Measurements from ENCODE around the gene NAA16. TPM values are rescaled to one million over a fixed set of nuclear protein-coding genes. Genes with fewer than 3 reads are reported as not detected.

Gene NAA16
- total and polyA plus RNA-seq, 10 of the 15 experiments (the other 5 are each of a cell fraction or from before 2014, with no cell fraction given): 5.4 to 18.5 (median 13.2) TPM

DNA sequence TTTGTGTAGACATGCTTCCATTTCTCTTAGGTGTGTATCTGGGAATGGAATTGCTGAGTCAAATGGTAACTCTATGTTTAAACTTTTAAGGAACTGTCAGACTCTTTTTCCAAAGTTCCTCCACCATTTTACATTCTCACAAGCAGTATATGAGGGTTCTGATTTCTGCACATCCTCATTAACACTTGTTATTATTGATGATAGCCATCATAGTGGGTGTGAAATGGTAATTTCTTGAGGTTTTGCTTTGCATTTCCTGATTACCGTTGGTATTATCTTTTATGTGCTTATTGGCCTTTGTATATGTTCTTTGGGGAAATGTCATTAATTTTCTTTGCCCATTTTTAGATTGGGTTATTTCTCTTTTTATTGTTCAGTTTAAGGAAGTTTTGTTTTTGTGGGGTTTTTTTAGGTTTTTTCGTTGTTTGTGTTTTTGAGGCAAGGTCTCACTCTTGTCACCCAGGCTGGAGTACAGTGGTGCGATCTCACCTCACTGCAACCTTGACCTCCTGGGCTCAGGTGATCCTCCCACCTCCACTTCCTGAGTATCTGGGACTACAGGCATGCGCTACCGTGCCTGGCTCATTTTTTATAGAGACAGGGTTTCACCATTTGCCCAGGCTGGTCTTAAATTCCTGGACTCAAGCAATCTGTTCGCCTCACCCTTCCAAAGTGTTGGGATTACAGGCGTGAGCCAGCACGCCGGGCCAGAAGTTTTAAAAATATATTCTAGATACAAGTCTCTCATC is 34.3 kb downstream of the NAA16 start:
- no peak overlapping the region for H3K9ac ChIP-seq (ENCODE audit: control insufficient read depth, insufficient read depth, low read length)
- ChIA-PET POLR2A (no interaction called here), SMC1A (ENCODE audit: uncharacterized antibody, unreplicated experiment) (interaction anchor here (0.6 to 1.2 kb wide), 2 partner anchors 13 to 470 kb away, joined by 3 to 6 read pairs; no protein-coding TSS in a partner anchor), CTCF (no interaction called here), RAD21 (ENCODE audit: unreplicated experiment) (no interaction called here)
- no peak for ATAC-seq
- no peak overlapping the region for H3K27ac ChIP-seq (ENCODE audit: control insufficient read depth, insufficient read depth)
- H4K20me1 ChIP-seq (ENCODE audit: control insufficient read depth, insufficient read depth): no peaks in the 10 kb centered on the region
- no peak overlapping the region for H3K4me2 ChIP-seq (ENCODE audit: control insufficient read depth, insufficient read depth)
- no peaks in the 10 kb centered on the region for H3K4me1 ChIP-seq (ENCODE audit: control insufficient read depth, insufficient read depth, low read length)
- no peak overlapping the region for H3K4me3 ChIP-seq
- H3K9me3 ChIP-seq (replicated peaks; ENCODE audit: control insufficient read depth, insufficient read depth, low read length): no peaks in the 10 kb centered on the region
- intact Hi-C loops (cut with micrococcal nuclease; ENCODE audit: unreplicated experiment) (no loop called here), in situ Hi-C loops (cut with MboI) (no loop called here)
- H3K79me2 ChIP-seq (ENCODE audit: control insufficient read depth, insufficient read depth, low read length): no peaks in the 10 kb centered on the region
- FAIRE-seq: no peak
- BruUV-seq (replicated peaks): no TSS peak
- TF ChIP-seq SMAD5 (IDR thresholded peaks at IDR 0.05; ENCODE audit: low read depth) (no peak), RAD21 (IDR thresholded peaks at IDR 0.05; ENCODE audit: insufficient read depth, low read depth, low read length) (no peak)
- H2AFZ ChIP-seq (ENCODE audit: control insufficient read depth, low read depth, low read length): no peak overlapping the region
- 72% methylated on average over 9 of the region's 9 CpGs for WGBS (ENCODE audit: insufficient coverage, insufficient replicate concordance, low lambda C conversion rate, missing lambda C conversion rate)
- no peak for DNase-seq (ENCODE audit: low read depth, low spot score)
- no peaks in the 10 kb centered on the region for H3K27me3 ChIP-seq (replicated peaks in 1 of 2; ENCODE audit: control insufficient read depth in 2 of 2, insufficient read depth in 2 of 2, low read length in 1 of 2)
- peaks cover 2 to 5% of the 10 kb centered on the region in 2 experiments; a peak in 2 of 4 replicates for H3K36me3 ChIP-seq (ENCODE audit: control insufficient read depth in 2 of 2, insufficient read depth in 2 of 2, low read length in 1 of 2)

GRCh38 chr13:41345914-41346589 is 35.0 kb downstream of the NAA16 start:
- no peak for ATAC-seq
- Histone ChIP-seq H3K27ac (ENCODE audit: control insufficient read depth, insufficient read depth) (no peak overlapping the region), H4K20me1 (ENCODE audit: control insufficient read depth, insufficient read depth) (no peaks in the 10 kb centered on the region), H3K79me2 (ENCODE audit: control insufficient read depth, insufficient read depth, low read length) (no peaks in the 10 kb centered on the region), H3K4me3 (no peak overlapping the region), H3K36me3 (ENCODE audit: control insufficient read depth in 2 of 2, insufficient read depth in 2 of 2, low read length in 1 of 2) (peaks cover 2 to 5% of the 10 kb centered on the region in 2 experiments; a peak in 2 of 4 replicates), H3K9ac (ENCODE audit: control insufficient read depth, insufficient read depth, low read length) (no peak overlapping the region), H3K27me3 (replicated peaks in 1 of 2; ENCODE audit: control insufficient read depth in 2 of 2, insufficient read depth in 2 of 2, low read length in 1 of 2) (no peaks in the 10 kb centered on the region), H2AFZ (ENCODE audit: control insufficient read depth, low read depth, low read length) (no peak overlapping the region), H3K4me1 (ENCODE audit: control insufficient read depth, insufficient read depth, low read length) (no peaks in the 10 kb centered on the region), H3K9me3 (replicated peaks; ENCODE audit: control insufficient read depth, insufficient read depth, low read length) (no peaks in the 10 kb centered on the region), H3K4me2 (ENCODE audit: control insufficient read depth, insufficient read depth) (no peak overlapping the region)
- no peak for DNase-seq (ENCODE audit: low read depth, low spot score)
- CTCF ChIA-PET: no interaction called here
- intact Hi-C loops (cut with micrococcal nuclease; ENCODE audit: unreplicated experiment): no loop called here
- no peak for FAIRE-seq
- POLR2A ChIA-PET: interaction anchor here (1.1 kb wide), 1 partner anchor 8 kb away, joined by 3 read pairs; no protein-coding TSS in a partner anchor
- BruUV-seq (replicated peaks): no TSS peak
- SMC1A ChIA-PET (ENCODE audit: uncharacterized antibody, unreplicated experiment): interaction anchor here (1.2 kb wide), 1 partner anchor 14 kb away, joined by 6 read pairs; no protein-coding TSS in a partner anchor
- in situ Hi-C loops (cut with MboI): no loop called here
- WGBS (ENCODE audit: insufficient coverage, insufficient replicate concordance, low lambda C conversion rate, missing lambda C conversion rate): 91% methylated on average over 9 of the region's 9 CpGs
- RAD21 ChIA-PET (ENCODE audit: unreplicated experiment): no interaction called here
- TF ChIP-seq IRF3 (IDR thresholded peaks at IDR 0.05) (no peak), ZNF274 (IDR thresholded peaks at IDR 0.05; ENCODE audit: insufficient read depth, insufficient read length) (no peak), MEF2B (IDR thresholded peaks at IDR 0.05; ENCODE audit: partially characterized antibody, poor library complexity, severe bottlenecking) (no peak), YY1 (IDR thresholded peaks at IDR 0.05; ENCODE audit: low read depth, low read length) (no peak), MTA2 (IDR thresholded peaks at IDR 0.05; ENCODE audit: low read depth) (no peak), EGR1 (IDR thresholded peaks at IDR 0.05; ENCODE audit: borderline replicate concordance in 1 of 2, low read depth in 2 of 2, low read length in 2 of 2) (no peak), LARP7 (IDR thresholded peaks at IDR 0.05) (no peak), IRF4 (IDR thresholded peaks at IDR 0.05; ENCODE audit: low read depth, low read length) (no peak)
- TF ChIP-seq, protein P1, sequence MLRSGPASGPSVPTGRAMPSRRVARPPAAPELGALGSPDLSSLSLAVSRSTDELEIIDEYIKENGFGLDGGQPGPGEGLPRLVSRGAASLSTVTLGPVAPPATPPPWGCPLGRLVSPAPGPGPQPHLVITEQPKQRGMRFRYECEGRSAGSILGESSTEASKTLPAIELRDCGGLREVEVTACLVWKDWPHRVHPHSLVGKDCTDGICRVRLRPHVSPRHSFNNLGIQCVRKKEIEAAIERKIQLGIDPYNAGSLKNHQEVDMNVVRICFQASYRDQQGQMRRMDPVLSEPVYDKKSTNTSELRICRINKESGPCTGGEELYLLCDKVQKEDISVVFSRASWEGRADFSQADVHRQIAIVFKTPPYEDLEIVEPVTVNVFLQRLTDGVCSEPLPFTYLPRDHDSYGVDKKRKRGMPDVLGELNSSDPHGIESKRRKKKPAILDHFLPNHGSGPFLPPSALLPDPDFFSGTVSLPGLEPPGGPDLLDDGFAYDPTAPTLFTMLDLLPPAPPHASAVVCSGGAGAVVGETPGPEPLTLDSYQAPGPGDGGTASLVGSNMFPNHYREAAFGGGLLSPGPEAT (IDR thresholded peaks at IDR 0.05; ENCODE audit: low read depth): no peak
- TF ChIP-seq, protein P2, sequence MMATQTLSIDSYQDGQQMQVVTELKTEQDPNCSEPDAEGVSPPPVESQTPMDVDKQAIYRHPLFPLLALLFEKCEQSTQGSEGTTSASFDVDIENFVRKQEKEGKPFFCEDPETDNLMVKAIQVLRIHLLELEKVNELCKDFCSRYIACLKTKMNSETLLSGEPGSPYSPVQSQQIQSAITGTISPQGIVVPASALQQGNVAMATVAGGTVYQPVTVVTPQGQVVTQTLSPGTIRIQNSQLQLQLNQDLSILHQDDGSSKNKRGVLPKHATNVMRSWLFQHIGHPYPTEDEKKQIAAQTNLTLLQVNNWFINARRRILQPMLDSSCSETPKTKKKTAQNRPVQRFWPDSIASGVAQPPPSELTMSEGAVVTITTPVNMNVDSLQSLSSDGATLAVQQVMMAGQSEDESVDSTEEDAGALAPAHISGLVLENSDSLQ (IDR thresholded peaks at IDR 0.05): no peak

Data from GM12878 (cell line).